ENCODE results near the gene DIPK1A.

Gene DIPK1A

DNA sequence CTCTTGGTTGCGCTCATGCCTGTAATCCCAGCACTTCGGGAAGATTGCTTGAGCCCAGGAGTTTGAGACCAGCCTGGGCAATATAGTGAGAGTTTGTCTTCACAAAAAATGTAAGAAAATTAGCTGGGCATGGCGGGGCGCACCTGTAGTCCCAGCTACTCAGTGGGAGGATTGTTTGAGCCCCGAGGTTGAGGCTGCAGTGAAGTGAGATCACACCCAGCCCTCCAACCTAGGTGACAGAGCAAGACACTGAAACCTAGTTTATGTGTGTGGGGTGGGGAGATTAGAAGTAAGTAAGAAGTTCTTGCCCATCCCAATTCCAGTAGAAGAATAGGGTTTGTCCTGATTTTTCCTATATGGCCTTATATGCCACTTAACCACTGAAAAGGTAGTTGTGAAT is 127.4 kb downstream of the DIPK1A start:
- DNase-seq: peak; percentile 15

DNA sequence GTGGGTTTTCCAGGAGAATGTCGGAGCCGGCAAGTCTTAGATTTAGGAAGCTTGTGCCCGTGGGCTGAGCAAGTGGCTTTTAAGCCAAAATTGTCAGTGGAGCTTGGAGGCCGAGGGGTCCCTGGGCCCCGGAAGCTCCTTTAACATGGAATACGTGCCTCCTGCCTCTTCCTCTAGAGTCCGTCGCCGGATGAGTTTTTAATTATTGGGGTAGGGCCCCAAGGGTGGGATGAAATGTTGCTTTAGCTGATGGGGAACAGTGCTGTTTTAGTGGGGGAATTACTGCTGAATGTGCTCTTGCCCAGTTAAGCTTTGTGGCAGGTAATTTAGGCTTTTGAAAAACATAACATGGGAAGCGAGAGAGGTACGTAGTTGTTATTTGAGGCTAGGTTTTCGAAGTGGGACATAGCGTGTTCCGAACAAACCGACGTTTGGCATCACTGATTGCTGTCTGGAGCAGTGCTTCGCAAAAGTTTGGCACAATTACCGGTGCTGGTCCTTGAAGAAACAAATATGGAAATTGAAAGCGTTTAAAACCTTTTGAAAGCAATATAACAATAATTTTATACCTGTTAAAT is 128.6 kb downstream of the DIPK1A start:
- DNase-seq: no peak

GRCh38 chr1:92831762-92832536 is 129.3 kb downstream of the DIPK1A start, which contains the start of gene RPL5:
TSS of gene RPL5 (plus strand) at chr1:92832040. CDS start at chr1:92832115, 75 bp downstream.
- DNase-seq: peak; percentile 98

- DNase-seq: no peak
These were observed 129.9 kb downstream of the DIPK1A start for GRCh38 chr1:92831368-92831761.

- no peak for DNase-seq
These were observed 134.5 kb downstream of the DIPK1A start for GRCh38 chr1:92826792-92827191.

GRCh38 chr1:92822879-92823278 is 138.4 kb downstream of the DIPK1A start:
- DNase-seq: no peak

DNA sequence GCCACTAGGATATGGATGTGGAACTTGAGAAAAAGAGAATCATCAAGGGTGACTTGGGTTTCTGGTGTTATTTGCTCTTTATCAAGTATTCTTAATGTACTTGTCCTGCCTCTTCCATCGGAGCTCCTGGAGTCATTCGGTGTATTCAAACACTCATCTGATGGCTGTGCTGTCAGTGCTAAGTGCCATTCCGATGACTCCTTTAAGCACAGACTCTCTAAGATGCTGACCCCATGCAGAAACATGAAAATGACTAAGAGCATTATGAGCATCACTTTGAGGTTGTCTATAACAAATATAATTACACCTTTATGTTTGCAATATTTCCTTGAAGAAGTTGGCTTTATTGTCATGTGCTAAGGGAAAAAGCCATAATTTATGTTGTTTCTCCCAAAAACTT is 140.7 kb downstream of the DIPK1A start:
- no peak for DNase-seq

- no peak for DNase-seq
These were observed 141.2 kb downstream of the DIPK1A start for GRCh38 chr1:92820024-92820423.

DNA sequence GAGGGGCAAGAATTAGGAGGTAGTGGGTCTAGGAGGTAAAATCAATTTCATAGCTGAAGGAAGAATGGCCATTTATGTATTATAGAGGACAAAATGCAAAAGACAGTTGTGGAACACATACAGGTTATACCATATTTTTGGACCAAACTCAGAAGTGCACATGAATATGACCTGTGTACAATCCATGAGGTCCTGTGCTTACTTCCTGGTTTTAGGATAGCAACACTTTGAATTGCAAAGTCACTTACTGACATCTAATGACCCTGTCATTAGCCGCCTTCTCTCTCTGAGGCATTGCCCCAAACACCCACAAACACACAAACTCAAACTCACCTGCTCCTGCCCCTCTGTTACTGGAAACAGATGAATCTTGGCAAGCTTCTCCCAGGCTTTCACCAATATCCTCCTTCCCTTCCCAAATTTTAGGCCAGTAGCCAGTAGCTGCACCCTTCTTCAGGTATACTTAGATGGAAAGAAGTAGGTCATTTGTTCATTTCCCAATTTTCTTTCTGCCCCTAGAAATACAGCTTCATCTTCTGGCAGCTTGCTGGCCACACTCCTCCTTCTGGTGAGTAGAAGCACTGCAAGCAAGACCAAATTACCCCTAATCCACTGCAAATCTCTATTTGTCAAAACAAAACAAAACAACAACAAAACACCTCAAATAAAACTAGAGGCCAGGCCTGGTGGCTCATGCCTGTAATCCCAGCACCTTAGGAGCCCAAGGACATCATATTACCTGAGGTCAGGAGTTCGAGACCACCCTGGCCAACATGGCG is 143.1 kb downstream of the DIPK1A start:
- no peak for DNase-seq

DNA sequence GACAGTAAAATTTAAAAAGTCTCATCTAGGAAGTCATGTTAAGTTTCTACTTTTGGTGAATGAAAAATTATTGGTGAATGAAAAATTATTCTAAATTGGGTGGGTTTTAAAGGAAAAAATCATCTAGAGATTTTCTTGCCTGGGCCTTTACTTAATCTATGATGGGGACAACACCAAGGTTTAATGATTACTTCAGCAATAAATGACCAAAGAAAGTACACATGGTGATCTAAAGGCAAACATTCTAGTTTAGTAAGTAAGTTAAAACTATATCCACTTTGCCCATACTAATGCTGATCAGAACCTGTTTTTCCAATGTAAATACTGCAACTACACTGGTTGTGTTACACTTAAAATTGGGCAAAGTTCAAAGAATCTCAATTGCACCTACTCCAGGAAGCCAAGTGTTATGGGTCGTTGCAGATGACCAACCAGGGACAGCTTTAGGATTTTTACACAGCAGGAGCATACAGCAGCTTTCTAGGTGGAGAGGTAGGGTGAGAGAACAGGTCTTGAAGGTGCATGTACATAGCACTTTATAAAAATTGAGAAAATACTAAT is 144.0 kb downstream of the DIPK1A start:
- no peak for DNase-seq

DNA sequence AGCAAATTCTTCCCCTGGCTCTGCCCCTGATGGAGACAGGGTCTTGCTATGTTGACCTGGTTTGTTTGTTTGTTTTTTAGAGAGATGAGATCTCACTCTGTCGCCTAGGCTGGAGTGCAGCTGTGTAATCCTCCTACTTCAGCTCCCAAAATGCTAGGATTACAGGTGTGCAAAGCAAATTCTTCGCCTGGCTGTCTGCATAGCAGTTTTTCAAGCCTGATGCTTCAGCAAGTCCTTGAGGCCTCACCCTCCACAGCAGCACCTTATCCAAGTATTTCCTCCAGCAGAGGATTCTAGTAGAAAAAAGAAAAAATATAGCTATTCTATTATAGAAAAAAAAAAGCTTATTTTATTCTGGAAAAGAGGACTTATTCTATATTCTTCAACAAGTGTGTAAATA is 144.5 kb downstream of the DIPK1A start:
- DNase-seq: no peak

DNA sequence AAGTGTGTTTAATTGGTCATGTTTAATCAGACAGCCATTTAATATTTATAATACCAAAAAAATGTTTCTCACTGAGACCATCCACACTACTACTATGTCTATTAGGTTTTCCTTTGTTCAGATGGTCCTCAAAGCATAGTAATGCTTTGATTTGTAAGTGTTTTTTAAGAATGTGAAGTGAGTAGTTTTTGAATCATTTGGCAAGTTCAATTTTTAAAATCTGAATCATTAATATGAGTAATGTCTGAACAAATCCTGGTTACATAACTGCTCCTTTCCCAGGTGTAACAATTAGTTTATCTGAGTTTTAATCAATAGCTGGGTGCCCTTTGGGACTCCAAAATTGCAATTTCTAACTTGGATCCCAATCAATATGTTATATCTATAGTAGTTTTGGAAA is 152.9 kb downstream of the DIPK1A start:
- DNase-seq: no peak

DNA sequence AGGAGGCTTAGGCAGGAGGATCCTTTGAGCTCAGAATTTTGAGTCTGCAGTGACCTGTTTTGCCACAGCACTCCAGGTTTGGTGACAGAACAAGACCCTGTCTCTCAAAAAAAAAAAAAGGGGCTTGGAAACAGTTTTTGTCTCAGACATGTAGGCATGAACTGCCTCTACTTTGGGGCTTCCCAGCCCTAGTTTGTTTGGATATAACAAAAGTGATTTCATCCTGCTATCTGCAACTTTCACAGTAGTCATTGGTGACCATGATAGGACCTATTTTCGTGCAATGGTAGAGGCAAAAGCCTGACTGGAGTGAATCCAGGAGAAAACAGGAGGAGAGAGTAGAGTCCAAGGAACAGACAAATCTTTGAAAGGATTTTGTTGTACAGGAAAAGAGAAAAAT is 156.0 kb downstream of the DIPK1A start:
- DNase-seq: no peak

DNA sequence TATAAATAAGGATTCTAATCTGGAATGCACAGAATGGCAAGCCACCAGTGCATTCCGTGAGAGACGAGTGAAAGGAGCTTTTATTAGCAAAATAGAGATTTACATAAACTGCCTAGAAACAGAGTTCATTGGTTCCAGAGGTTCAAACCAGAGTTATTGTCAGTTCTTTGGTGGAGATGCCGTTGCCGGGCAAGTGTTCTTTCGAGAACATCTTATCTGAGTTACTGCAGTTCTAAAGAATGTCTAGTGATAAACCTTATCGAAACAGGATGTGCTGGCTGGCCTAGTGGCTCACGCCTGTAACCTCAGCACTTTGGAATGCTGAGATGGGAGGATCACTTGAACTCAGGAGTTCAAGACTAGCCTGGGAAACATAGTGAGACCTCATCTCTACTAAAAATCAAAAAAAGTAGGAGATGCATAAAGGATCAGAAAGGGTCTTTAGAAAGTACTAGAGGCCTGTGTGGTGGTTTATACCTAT is 156.5 kb downstream of the DIPK1A start:
- peak; percentile 6 for DNase-seq

DNA sequence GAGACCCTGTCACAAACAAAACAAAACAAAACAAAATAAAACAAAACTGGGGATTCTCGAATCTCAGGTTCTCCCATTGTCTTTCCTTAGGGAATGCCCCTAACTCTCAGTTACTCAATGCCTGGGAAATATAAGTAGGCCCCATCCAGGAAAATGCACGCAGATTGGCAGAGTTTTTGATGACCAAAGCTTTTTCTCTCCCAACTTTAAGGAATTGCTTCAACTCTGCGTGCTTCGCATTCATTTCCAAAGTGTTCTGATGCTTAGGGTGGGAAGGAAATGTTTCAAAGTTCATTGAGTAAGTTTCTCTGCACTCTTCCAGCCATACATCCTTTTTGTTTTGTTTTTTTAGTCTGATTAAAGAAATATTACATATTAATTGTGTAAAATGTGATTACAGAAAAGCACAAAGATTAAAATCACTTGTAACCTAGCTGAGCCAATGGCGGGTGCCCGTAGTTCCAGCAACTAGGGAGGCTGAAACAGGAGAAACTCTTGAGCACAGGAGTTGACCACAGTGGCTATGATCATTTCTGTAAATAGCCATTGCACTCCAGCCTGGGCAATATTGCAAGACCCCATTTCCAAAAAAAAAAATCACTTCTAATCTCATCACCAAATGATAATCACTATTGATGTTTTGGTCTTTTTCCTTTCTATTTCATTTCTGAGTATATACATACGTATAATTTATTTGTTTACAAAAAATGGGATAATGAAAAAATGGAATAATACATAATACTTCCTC is 157.9 kb downstream of the DIPK1A start:
- DNase-seq: no peak

DNA sequence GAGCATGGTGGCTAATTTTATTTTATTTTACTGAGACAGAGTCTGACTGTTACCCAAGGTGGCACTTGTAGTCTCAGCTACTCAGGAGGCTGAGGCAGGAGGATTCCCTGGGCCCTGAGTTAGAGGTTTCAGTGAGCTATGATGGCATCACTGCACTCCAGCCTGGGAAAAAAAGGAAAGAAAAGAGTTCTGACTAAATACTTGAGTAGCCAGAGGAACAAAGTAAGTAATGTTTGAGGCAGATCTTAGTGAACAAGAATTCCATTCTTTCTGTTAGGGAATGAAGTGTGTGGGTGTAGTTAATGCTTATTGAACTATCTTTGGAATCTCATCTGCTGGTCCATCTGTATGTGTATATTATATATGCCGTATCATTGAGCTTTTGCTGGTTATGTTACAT is 163.3 kb downstream of the DIPK1A start:
- no peak for DNase-seq

GRCh38 chr1:92797297-92797696 is 164.0 kb downstream of the DIPK1A start:
- DNase-seq: no peak

DNA sequence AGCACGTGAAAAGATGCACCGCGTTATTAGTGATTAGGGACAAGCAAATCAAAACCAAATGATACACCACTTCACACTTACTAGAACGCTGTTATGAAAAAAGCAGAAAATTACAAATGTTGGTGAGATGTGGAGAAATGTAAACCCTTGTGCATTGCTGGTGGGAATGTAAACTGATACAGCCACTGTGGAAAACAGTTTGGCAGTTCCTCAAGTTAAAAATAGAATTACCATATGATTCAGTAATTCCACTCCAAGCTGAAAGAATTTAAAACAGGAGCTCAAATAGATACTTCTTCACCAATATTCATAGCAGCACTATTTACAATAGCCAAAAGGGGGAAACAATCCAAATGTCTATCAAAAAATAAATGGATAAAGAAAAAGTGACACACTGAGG is 166.1 kb downstream of the DIPK1A start:
- DNase-seq: no peak

DNA sequence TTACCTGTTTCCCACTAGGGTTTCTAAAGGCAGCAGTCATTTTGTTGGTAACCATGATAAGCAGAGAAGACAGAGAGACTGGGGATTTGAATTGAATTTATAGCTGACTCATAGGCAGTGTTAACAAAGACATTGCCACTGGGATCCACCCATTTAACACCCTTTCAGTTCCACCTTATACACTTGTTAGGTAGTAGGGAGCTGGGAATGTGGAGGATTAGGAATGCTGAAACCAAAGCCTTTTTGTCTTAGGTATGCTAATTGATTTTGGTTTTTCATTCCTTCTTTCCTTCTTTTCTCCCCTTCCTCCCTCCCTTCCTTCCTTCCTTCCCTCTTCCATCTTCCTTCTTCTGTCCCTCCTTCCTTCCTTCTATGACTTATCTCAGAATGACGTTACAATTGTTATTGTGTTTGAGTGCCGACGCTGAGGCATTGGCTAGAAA is 168.9 kb downstream of the DIPK1A start:
- no peak for DNase-seq

Data from stimulated activated CD4-positive, alpha-beta T cell treated with anti-CD3 and anti-CD28 coated beads, Interleukin-1b, Interleukin-23, amount 100 ng/mL, for 48 hours (primary cell).